HG03135 (cell line): ENCODE data around the gene MCUB.
"Not testable (repeated sequence)": the region's sequence is repeated elsewhere in the genome, so short reads cannot be mapped to it uniquely, and the experiment has no call there.

ENCODE experiments used
- ATAC-seq: cut with Tn5 transposase; IDR thresholded peaks from one replicate; pipeline ENCODE4 v1.9.1; 2021; ENCODE audit warnings: mild to moderate bottlenecking, moderate library complexity; ENCODE audit not compliant: unreplicated experiment

Gene MCUB

DNA sequence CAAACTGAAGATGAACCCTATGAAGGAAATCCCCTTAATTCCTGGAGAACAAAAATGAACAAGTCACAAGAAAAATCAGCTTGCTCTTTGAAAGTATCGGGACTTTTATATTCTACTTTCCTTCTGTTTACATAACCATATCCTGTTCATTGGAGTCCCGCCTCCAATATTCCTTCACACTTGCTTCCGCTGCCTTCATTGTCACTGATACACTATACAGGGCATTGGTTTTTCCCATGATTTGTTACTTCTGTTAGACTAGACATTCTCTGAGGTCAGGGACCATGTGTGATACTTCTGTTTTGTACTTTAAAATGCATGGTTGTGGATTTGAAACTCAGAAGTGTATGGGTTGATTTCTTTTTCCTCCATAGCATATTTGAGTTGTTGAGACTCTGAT lies 18.8 kb downstream of the MCUB start:
- ATAC-seq, result no peak

DNA sequence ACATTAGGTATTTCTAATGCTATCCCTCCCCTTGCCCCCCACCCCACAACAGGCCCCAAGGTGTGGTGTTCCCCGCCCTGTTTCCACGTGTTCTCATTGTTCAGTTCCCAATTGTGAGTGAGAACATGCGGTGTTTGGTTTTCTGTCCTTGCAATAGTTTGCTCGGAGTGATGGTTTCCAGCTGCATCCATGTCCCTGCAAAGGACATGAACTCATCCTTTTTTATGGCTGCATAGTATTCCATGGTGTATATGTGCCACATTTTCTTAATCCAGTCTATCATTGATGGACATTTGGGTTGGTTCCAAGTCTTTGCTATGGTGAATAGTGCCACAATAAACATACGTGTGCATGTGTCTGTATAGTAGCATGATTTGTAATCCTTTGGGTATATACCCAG lies 20.0 kb downstream of the MCUB start:
- ATAC-seq, result not testable (repeated sequence)

DNA sequence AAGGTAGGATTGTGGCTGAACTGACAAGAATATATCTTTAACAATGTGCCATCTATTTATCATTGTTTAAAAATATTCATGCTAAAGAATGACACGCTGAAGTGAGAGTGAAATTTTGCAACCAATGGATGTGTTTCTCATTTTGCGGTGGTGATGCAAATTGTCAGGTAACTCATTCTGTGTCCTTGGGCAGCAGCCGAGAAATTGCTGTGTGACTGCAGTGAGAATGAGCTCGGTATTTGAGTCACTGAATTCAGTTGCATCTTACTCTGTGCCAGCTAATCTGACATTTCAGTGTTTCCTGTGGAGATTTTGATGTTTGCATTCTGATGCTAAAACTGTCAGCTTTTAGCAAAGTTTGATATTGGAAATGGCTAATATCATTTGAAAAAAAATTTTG lies 28.1 kb downstream of the MCUB start:
- peak; percentile 95 for ATAC-seq

DNA sequence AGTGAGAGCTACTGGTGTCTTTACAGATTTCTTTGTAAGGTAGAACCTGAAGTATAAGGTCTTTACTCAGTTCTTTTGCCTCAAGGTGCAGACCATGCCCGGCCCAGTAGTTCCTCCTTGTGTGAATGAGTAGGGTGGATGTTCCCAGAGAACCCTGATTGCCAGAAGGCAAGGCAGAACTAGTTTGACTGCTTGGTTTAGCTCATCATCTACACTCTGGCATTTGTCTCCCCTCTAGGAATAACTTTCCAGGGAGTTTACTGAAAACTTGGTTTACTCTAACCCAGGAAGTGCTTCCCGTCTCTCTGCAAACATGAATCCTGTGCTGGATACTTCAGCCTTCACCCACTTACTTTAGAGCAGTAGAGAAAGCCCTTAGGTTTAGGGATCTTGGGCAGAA lies 29.1 kb downstream of the MCUB start:
- no peak for ATAC-seq

DNA sequence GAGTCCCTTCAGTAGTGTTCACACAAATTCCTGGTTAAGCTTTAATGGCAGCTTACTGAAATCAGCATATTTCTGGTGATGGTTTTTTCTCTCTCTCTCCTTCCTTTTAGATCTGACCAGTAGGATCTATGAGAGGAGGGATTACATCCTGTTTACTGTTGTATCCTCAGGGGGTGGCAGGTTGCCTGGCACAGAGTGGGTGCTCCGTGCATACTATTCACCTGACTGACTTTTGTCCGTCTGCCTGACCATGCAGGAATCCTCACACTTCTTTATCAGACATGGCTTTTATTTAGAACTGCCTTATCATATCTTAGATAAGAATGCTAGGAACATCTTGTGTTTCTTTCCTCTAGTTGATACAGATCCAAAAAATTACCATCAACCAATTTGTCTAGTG lies 29.6 kb downstream of the MCUB start:
- ATAC-seq, result no peak

DNA sequence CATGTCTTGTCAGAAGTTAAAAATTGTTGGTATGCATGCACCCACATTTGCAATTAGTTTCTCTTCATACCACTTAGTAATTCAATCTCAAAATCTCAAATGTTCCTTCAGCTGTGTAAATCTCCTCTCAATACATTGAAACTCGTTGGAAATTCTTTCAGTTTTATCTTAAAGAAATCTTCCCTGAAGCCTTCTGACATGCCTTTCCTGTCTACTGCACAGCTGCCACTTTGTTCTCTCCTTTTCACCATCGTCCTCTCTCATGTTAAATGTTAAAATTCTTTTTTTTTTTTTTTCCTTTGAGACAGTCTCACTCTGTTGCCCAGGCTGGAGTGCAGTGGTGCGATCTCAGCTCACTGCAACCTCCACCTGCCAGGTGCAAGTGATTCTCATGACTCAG lies 30.9 kb downstream of the MCUB start:
- no peak for ATAC-seq

DNA sequence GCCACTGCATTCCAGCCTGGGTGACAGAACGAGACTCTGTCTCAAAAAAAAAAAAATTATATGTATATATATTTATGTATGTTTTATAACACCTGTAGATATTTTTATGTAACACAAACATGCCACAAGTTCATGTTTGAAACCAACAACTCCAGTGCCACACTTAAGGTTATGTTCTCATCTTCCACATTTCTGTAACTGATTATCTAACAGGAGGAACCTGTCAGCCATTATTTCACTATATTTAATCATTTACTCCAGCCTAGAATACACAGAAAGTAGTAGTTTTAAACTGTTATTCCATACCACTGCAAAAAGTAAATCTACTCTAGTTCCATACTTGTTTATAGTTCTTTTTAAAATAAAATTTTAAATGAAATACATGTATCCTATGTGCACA lies 32.3 kb downstream of the MCUB start:
- no peak for ATAC-seq

DNA sequence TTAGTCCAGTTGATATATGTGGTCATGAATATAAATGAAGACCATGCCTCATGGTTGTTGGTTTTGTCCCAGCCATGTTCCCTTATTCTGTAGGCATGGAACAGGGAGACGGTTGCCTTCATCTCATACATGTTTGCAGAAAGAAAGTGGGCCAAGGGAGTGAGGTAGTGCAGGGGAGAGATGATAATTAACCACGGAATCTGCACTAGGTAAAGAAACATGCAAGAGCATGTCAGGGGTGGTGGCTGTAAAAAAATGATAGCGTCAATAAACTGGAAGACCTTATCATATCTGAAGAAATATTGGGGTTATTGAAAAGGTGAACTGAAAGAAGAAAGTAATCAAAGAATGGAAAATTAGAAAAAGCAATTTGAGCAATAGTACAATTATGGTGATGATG lies 35.1 kb downstream of the MCUB start:
- not testable (repeated sequence) for ATAC-seq

DNA sequence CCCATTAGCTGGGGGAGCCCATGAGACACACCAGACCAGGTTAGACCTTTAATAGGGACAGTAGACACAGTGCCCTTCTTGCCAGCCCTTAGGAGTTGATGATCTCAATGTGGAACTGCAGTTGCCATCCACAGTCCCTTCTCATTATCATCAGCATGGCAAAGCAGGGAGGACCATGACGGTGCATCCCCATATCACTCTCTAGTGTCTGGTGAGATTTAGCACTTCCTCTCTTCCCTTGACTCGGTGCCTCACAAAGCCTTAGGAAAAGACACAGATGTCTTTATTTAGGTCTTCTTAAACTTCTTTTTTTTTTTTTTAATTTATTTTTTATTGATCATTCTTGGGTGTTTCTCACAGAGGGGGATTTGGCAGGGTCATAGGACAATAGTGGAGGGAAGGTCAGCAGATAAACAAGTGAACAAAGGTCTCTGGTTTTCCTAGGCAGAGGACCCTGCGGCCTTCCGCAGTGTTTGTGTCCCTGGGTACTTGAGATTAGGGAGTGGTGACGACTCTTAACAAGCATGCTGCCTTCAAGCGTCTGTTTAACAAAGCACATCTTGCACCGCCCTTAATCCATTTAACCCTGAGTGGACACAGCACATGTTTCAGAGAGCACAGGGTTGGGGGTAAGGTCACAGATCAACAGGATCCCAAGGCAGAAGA lies 36.5 kb downstream of the MCUB start:
- ATAC-seq, result not testable (repeated sequence)

DNA sequence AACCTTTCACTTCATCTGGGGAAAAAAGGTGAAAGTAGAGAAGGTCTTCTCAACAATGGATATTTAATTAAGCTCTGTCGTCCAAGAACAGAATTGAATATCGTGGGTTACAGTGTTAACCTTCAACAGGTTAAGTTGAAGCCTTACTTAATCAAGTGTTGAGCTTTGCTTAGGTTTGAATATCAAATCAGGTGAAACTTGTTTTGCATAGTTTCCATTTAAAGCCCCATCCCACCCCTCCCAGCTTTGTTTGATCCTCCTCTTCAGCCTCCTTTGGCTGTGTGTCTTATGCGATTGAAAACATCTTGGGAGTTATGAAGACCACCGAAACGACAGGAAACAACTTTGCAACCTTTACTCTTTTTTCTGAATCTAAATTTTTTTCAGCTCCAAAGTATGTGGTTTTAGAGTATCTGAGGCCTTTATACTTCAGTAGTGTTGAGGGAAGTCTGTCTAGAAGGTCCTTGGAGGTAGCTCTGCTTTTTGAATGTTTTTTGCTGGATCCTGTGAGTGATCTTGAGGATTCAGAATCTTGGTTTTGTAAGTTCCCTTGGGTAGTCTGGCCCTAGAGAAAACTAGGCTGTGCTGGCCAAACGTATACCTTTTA lies 39.1 kb downstream of the MCUB start:
- ATAC-seq, result no peak

DNA sequence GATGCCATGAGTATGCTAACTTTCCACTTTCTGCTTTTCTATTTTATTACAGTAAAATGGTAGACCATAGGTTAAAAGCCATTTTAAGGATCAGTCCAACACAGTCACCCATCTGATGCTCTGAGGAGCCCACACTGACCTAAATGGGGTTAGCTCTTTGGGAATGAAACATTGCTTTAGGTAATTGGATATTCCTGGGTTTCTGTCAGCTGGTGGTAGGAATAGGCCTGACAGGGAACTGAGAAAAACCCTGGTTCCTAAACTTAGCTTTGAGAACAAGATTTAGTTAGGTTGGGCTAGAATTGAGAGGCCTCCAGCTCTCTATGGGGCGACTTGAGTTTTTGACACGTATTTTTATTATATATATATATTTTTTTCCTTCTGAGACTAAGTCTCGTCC lies 40.4 kb downstream of the MCUB start:
- ATAC-seq, result no peak

DNA sequence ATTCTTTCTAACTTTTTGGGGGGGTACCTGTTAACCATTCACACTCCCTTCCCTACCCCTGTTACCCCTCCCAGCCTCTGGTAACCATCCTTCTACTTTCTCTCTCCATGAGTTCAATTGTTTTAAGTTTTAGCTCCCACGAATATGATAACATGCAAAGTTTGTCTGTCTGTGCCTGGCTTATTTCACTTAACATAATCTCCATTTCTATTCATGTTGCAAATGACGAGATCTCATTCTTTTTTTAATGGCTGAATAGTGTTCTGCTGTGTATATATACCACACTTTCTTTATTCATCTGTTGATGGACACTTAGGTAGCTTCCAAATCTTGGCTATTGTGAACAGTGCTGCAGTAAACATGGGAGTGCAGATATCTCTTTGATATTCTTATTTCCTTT lies 41.3 kb downstream of the MCUB start:
- no peak for ATAC-seq

DNA sequence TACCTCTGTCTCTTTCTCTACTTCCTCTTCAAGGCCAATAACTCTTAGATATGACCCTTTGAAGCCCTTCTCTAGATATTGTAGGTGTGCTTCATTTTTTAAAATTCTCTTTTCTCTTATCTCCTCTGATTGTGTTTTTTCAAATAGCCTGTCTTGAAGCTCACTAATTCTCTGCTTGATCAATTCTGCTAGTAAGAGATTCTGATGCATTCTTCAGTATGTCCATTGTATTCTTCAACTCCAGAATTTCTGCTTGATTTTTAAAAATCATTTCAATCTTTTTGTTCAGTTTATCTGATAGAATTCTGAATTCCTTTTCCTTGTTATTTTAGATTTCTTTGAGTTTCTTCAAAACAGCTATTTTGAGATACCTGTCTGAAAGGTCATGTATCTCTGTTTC lies 47.9 kb downstream of the MCUB start:
- ATAC-seq, result no peak

DNA sequence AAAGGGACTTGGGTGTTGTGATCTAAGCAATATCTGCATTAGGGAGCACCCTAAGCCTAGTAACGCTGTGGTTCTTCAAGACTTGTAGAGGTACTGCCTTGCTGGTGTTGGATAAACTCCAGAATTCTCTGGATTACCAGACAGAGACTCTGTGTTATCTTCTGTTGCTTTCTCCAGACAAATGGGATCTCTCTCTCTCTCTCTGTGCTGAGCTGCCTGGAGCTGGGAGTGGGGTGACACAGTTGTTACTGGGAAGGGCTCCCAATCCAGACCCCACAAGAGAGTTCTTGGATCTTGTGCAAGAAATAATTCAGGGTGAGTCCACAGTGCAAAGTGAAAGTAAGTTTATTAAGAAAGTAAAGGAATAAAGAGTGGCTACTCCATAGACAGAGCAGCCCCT lies 48.8 kb downstream of the MCUB start:
- no peak for ATAC-seq

DNA sequence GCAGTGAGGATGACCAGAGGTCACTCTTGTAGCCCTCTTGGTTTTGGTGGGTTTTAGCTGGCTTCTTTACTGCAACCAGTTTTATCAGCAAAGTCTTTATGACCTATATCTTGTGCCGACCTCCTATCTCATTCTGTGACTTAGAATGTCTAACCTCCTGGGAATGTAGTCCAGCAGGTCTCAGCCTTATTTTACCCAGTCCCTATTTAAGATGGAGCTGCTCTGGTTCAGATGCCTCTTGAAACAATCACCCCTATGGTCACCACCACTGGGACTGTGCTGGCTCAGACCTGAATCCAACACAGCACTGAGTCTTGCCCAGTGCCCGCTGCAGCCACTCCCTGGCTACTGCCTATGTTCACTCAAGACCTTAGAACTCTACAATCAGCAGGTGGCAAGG lies 49.4 kb downstream of the MCUB start:
- ATAC-seq, result no peak

DNA sequence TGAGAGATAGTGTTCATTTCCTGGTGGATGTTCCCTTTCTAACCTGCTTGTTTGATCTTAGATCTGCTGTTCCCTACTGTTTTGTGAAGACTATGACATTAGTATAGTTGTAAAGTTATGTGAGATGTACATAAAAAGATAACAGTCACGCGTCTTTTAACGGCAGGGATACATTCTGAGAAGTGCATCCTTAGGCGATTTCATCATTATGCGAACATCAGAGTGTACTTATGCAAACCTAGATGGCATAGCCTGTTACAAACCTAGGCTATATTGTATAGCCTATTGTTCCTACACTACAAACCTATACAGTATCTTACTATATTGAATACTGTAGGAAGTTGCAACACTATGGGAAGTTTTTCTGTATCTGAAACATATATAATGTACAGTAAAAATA lies 50.4 kb downstream of the MCUB start:
- no peak for ATAC-seq

DNA sequence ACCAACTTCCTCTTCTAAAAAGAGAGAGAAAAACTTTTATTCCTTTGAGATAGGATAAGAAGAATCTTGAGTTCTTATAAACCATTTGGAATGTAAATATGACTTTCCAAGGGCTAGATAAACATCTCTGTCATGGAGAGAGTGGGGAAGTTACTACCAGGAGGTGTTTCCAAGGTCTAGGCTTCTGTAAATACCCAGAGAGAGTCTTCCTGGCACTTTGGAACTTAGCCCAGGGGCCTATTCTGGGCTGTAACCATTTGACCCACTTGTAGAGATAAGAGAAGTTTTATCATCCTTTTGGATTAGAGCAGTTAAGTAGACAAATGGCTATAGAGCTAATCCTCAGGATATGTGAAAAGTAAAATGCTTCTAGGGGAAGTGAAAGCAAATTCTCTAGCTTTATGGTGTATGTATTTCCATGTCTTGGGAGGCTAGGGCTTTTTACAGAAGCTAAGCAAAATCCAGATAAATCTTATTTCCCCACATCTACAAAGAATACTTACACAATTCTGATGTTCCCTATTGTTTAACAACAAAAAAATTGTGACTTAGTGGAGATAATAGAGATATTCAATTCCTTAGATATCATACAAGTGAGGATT lies 51.1 kb downstream of the MCUB start:
- no peak for ATAC-seq

DNA sequence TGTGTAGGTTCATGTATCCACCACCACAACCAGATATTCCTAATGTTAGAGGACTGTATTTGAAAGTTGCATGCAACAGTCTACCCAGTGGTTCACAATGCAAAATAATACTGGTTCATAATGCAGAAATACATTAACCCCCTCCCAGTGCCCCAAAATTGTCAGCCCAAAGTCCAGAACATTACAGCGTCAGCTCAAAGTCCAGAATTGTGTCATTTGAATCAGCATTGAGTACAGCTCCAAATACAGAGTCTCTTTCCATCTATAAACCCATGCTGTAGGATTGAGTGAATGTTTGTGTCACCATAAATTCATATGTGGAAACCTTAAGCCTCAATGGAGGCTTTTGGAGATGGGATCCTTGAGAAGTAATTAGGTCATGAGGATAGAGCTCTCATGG lies 54.0 kb downstream of the MCUB start:
- no peak for ATAC-seq

DNA sequence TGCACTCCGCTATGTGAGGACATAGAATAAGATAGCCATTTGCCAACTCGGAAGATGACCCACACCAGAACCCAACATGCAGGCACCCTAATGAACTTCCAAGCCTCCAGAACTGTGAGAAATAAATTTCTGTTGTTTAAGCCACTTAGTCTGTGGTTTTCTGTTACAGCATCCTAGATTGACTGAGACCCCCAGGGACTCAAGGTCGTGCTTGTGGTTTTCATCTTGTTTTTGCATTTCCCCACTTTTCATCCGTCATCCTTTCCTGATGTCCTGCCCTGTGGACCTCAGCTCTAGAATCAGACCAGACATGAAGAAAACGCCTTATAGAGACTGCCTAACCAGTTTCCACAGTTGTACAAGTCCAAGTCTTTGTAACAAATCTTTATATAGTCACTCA lies 54.4 kb downstream of the MCUB start:
- ATAC-seq, result no peak

DNA sequence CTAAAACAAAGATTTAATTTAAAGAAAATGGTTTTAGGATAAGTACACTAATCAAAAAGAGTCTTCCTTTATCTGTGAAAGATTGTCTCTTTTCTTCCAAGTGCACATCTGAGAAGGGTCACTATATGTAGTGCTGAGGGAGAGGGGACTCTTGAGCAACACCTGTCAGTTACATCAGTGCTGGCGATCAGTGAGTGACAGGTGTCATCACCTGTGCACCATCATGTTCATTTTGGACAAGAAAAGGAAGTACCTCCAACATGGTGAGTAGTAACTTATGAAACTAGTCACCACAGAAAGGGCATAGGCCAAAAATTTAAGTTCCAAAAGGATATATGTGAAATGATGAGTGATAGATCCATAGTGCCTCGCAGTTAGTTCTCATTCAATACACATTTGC lies 55.7 kb downstream of the MCUB start:
- no peak for ATAC-seq

DNA sequence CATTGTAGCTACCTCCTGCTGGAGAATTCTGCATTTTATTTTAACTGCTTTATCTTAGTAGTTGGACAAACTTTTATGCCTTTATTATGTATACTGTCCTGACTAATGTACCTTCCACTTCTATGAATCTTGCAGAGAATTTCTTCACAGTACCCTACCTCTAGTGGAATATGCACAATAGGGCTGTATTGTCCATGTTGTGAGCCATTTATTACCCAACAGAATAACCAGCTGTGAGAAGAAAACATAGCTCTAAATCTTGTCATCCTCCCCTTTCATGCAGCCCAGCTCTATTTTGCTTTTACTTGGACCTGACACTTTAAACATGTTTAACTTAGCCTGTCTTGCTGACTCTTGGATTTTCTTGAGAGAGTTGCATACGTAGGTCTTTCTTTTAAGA lies 56.2 kb downstream of the MCUB start:
- no peak for ATAC-seq

DNA sequence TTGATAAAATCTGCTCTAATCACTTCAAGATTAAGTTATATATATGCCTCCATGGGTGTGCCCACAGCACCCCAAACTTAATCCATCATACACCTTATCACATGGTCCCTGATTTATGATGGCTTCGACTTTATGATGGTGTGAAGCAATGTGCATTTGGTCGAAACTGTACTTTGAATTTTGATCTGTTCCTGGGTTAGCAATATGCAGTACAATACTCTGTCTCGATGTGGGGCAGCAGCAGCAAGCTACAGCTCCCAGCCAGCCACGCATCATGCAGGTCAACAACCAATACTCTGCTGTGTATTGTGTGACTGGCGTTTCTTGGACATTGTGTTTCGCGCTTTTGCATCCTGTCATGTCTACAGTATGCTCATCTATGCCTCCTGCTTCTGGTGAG lies 62.6 kb downstream of the MCUB start:
- no peak for ATAC-seq

DNA sequence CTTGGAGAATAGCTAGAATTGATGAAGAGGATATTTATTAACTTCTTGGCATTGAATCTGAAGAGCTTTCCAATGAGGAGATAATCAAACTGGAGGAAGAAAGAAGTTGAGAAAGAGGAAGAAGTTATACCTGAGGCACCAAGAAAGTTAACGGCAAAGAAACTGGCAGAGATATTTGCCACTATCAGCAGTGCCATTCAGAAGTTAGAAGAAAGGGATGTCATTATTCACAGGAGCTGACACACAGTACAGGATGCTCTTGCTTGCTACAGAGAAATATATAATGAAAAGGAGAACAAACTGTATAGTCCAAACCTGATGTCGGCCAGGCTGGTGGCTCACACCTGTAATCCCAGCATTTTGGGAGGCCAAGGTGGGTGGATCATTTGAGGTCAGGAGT lies 64.5 kb downstream of the MCUB start:
- no peak for ATAC-seq
